ENCODE measurements around the gene MSRB3. TPM values are rescaled to one million over a fixed set of nuclear protein-coding genes. Genes with fewer than 3 reads are reported as not detected.

The MSRB3 gene
- total RNA-seq, 1 experiment from 2014 or later, result 1.1 TPM

DNA sequence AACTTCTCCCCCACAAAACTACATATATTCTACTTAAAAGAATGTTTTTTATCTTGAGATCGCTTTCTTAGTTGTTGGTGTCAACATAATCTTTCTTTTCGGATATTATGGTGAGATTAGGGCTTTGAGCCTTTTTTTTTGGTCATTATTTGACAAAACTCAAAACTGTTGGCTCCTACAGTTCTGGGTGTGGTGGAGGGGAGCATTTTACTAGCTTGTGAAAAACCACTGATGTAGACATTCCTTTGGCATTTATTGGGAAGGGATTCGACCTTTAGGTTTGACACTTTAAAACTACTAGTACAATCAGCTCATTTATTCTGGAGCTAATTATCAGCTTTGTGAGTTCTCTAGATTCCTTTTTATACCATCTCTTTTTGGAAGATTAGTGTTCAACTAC lies 24.4 kb downstream of the MSRB3 start:
- WGBS (ENCODE audit: extremely low coverage, insufficient read length, low lambda C conversion rate), result no CpG with 5 or more reads among the region's 3 CpGs
- no peaks in the 10 kb centered on the region for H3K79me2 ChIP-seq (ENCODE audit: insufficient read depth, low read length)
- H3K18ac ChIP-seq (ENCODE audit: insufficient read length, low read depth, low read length), result no peak overlapping the region
- no peaks in the 10 kb centered on the region for H4K20me1 ChIP-seq (ENCODE audit: control insufficient read depth, insufficient read depth, insufficient read length)
- no peaks in the 10 kb centered on the region for H3K9me3 Mint-ChIP-seq
- H2AK5ac ChIP-seq (ENCODE audit: insufficient read length, low read length), result no peak overlapping the region
- no peak overlapping the region for H3K56ac ChIP-seq (ENCODE audit: insufficient read length, low read depth, low read length)
- no peak overlapping the region for H4K8ac ChIP-seq (replicated peaks; ENCODE audit: insufficient read length, low read depth, low read length)
- H3K27me3 Mint-ChIP-seq (ENCODE audit: low read depth), result peaks cover 1% of the 10 kb centered on the region; the same call in 1 of the 2 replicates
- H3K23ac ChIP-seq (ENCODE audit: insufficient read length, low read depth, low read length), result no peak overlapping the region
- H3K23me2 ChIP-seq (ENCODE audit: insufficient read length, low read depth, low read length, poor library complexity, severe bottlenecking), result no peaks in the 10 kb centered on the region
- no peaks in the 10 kb centered on the region for H3K4me1 ChIP-seq (ENCODE audit: insufficient read depth, low read length)
- no peak overlapping the region for H2AFZ ChIP-seq (ENCODE audit: low read length)
- H4K91ac ChIP-seq (ENCODE audit: insufficient read length, low read depth, low read length), result no peak overlapping the region
- no peak overlapping the region for H3T11ph ChIP-seq (ENCODE audit: low read length)
- no peaks in the 10 kb centered on the region for H3K9me3 ChIP-seq (ENCODE audit: control insufficient read depth, low read depth, low read length)
- H3K36me3 Mint-ChIP-seq (ENCODE audit: insufficient read depth in 1 of 3, low read depth in 3 of 3), result no peaks in the 10 kb centered on the region
- H3K27ac ChIP-seq (ENCODE audit: insufficient read length, low read depth, low read length), result no peak overlapping the region
- no peak overlapping the region for H3K4me3 Mint-ChIP-seq
- no peak overlapping the region for H3K9ac ChIP-seq (ENCODE audit: extremely low read depth, insufficient read length, low read length)
- H3K4ac ChIP-seq (ENCODE audit: low read depth, low read length), result no peak overlapping the region
- no peak overlapping the region for H3K4me2 ChIP-seq (ENCODE audit: insufficient read depth, insufficient read length, low read length)
- no peak overlapping the region for H2BK120ac ChIP-seq (ENCODE audit: low read depth, low read length, poor library complexity, severe bottlenecking)
- no peak overlapping the region for H2BK20ac ChIP-seq (ENCODE audit: low read depth, low read length, poor library complexity, severe bottlenecking)
- no peak overlapping the region for H2BK12ac ChIP-seq (ENCODE audit: insufficient read length, low read depth, low read length)
- no peak overlapping the region for H3K14ac ChIP-seq (ENCODE audit: insufficient read depth, low read length)
- H3K79me1 ChIP-seq (ENCODE audit: insufficient read depth, low read depth, low read length, poor library complexity, severe bottlenecking), result no peaks in the 10 kb centered on the region
- peaks cover 8 to 10% of the 10 kb centered on the region in 2 experiments for H3K4me1 Mint-ChIP-seq
- H4K5ac ChIP-seq (ENCODE audit: insufficient read length, low read depth, low read length), result no peak overlapping the region
- H2BK5ac ChIP-seq (ENCODE audit: insufficient read length, low read length), result no peak overlapping the region
- no peaks in the 10 kb centered on the region for H3K27me3 ChIP-seq (ENCODE audit: insufficient read depth, low read length)
- H3K27ac Mint-ChIP-seq, result no peak overlapping the region
- TF ChIP-seq, protein P1, sequence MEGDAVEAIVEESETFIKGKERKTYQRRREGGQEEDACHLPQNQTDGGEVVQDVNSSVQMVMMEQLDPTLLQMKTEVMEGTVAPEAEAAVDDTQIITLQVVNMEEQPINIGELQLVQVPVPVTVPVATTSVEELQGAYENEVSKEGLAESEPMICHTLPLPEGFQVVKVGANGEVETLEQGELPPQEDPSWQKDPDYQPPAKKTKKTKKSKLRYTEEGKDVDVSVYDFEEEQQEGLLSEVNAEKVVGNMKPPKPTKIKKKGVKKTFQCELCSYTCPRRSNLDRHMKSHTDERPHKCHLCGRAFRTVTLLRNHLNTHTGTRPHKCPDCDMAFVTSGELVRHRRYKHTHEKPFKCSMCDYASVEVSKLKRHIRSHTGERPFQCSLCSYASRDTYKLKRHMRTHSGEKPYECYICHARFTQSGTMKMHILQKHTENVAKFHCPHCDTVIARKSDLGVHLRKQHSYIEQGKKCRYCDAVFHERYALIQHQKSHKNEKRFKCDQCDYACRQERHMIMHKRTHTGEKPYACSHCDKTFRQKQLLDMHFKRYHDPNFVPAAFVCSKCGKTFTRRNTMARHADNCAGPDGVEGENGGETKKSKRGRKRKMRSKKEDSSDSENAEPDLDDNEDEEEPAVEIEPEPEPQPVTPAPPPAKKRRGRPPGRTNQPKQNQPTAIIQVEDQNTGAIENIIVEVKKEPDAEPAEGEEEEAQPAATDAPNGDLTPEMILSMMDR (conservative IDR thresholded peaks at IDR 0.05), result no peak
- no peak for DNase-seq
- H2BK15ac ChIP-seq (ENCODE audit: low read depth, low read length), result no peak overlapping the region
